OCI-LY1 (cell line): ENCODE data around the gene SIM2.

Source experiments
- H2AFZ ChIP-seq: fragments of 200-600 bp; sonication (generic), shearing (Covaris generic); 2 replicates; pipeline ENCODE4 v1.6.0; 2014; ENCODE audit warnings: antibody characterized with exemption, mild to moderate bottlenecking, low read length
- H3F3A ChIP-seq: fragments of 200-600 bp; sonication (generic), shearing (Covaris generic); 2 replicates; pipeline ENCODE4 v1.6.0; 2014; ENCODE audit warnings: mild to moderate bottlenecking, antibody characterized with exemption, low read length, moderate library complexity; ENCODE audit not compliant: insufficient read depth
- H3K27ac ChIP-seq: fragments of 200-600 bp; sonication (generic); 2 replicates; pipeline ENCODE4 v1.5.1; 2014; ENCODE audit warnings: low read length, mixed run types, mild to moderate bottlenecking, low read depth; ENCODE audit not compliant: poor library complexity, severe bottlenecking
- H3K27me3 ChIP-seq: fragments of 200-600 bp; sonication (generic); 2 replicates; pipeline ENCODE4 v1.6.0; 2014; ENCODE audit warnings: antibody characterized with exemption, mild to moderate bottlenecking, low read length, moderate library complexity; ENCODE audit not compliant: insufficient read depth
- H3K36me3 ChIP-seq: fragments of 200-600 bp; sonication (generic); 2 replicates; pipeline ENCODE4 v1.6.1; 2014; ENCODE audit warnings: mild to moderate bottlenecking, antibody characterized with exemption, low read length, moderate library complexity, mixed read lengths; ENCODE audit not compliant: insufficient read depth
- H3K4me1 ChIP-seq: fragments of 200-600 bp; sonication (generic); 2 replicates; pipeline ENCODE4 v1.5.1; 2014; ENCODE audit warnings: mild to moderate bottlenecking, low read length, moderate library complexity; ENCODE audit not compliant: insufficient read depth, severe bottlenecking
- H3K4me2 ChIP-seq: fragments of 200-600 bp; sonication (generic), shearing (Covaris generic); 2 replicates; pipeline ENCODE4 v1.6.1; 2014; ENCODE audit warnings: low read length
- H3K4me3 ChIP-seq: fragments of 200-600 bp; sonication (generic); 2 replicates; pipeline ENCODE4 v1.5.1; 2014; ENCODE audit warnings: low read length, low read depth, mild to moderate bottlenecking, mixed read lengths; ENCODE audit not compliant: poor library complexity, severe bottlenecking
- H3K79me2 ChIP-seq: fragments of 200-600 bp; shearing (Covaris generic); 2 replicates; pipeline ENCODE4 v1.6.1; 2016; ENCODE audit warnings: mixed run types, low read length, mixed read lengths; ENCODE audit not compliant: insufficient read depth
- H3K9ac ChIP-seq: fragments of 200-600 bp; sonication (generic), shearing (Covaris generic); 2 replicates; pipeline ENCODE4 v1.6.1; 2014; ENCODE audit warnings: mild to moderate bottlenecking, low read length, mixed read lengths
- H3K9me2 ChIP-seq: fragments of 200-600 bp; sonication (generic), shearing (Covaris generic); 2 replicates; pipeline ENCODE4 v1.6.1; 2014; ENCODE audit warnings: low read depth, mild to moderate bottlenecking, low read length, mixed read lengths
- H3K9me3 ChIP-seq: fragments of 200-600 bp; shearing (Covaris generic); 2 replicates; pipeline ENCODE4 v1.6.1; 2014; ENCODE audit warnings: low read length, mixed read lengths
- H4K20me1 ChIP-seq: fragments of 200-600 bp; sonication (generic), shearing (Covaris generic); 2 replicates; pipeline ENCODE4 v1.6.0; 2016; ENCODE audit warnings: mild to moderate bottlenecking, low read length; ENCODE audit not compliant: insufficient read depth
- CTCF ChIP-seq: fragments of 200-600 bp; sonication (generic), shearing (Covaris generic); IDR thresholded peaks from 2 replicates; pipeline ENCODE4 v1.5.1; 2017; ENCODE audit warnings: mild to moderate bottlenecking, antibody characterized with exemption, low read length, moderate library complexity, mixed read lengths
- EZH2 ChIP-seq: fragments of 200-600 bp; sonication (generic), shearing (Covaris generic); IDR thresholded peaks from 2 replicates; pipeline ENCODE4 v1.8.0; 2017; ENCODE audit warnings: borderline replicate concordance, mixed run types, mild to moderate bottlenecking, antibody characterized with exemption, low read length, moderate library complexity, mixed read lengths

Gene SIM2

DNA sequence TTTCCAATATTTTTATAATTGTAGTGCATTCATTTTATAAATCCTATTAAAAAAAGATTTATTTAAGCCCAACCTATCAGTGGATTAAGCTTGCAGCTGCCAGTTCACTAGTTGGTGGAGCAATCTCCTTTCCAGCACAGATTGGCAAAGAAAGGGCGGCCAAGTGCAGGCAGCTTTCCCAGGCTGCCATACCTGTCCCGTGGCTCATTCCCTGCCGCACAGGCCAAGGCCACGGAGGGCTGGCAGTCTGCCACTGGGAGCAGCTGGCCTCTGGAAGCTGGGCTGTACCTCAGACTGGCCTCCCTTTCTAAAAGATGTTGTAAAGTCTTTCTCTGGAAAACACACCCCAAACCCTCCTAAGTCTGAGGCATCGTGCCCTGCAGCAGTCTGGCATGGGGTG is 74.2 kb downstream of the SIM2 start:
- Histone ChIP-seq H3K9ac (no peak overlapping the region), H3K79me2 (no peaks in the 10 kb centered on the region), H3K4me2 (no peak overlapping the region), H3K36me3 (no peaks in the 10 kb centered on the region), H3K4me1 (no peaks in the 10 kb centered on the region), H3K4me3 (no peak overlapping the region), H3K27me3 (no peaks in the 10 kb centered on the region), H3K9me3 (no peaks in the 10 kb centered on the region), H2AFZ (no peak overlapping the region), H3K9me2 (no peaks in the 10 kb centered on the region), H3K27ac (no peak overlapping the region), H4K20me1 (no peaks in the 10 kb centered on the region), H3F3A (no peaks in the 10 kb centered on the region)
- TF ChIP-seq CTCF (no peak), EZH2 (no peak)

DNA sequence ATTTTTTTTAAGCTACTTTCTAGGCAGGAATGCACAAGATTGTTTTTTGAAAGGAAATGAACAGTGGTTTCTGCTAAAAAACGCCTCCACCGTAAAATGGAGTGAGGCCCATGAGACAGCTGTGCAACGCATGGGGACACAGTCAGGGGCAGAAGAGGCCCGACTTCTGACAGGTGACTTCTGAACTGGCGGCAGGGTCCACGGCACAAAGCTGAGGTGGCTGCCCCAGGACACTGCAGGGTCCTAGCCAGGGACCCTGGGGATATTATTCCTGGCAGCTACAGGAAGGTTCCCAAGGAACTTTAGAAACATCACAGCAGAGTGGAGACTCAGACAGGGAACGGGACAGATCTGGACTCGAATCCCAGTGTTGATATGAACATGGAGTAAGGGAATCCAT is 75.1 kb downstream of the SIM2 start:
- no peaks in the 10 kb centered on the region for H3K27me3 ChIP-seq
- H2AFZ ChIP-seq, result no peak overlapping the region
- no peak overlapping the region for H3K4me2 ChIP-seq
- TF ChIP-seq CTCF (no peak), EZH2 (no peak)
- no peak overlapping the region for H3K27ac ChIP-seq
- H3K9ac ChIP-seq, result no peak overlapping the region
- H3K9me3 ChIP-seq, result no peaks in the 10 kb centered on the region
- H3K4me3 ChIP-seq, result no peak overlapping the region
- H3K79me2 ChIP-seq, result no peaks in the 10 kb centered on the region
- no peaks in the 10 kb centered on the region for H3K4me1 ChIP-seq
- H4K20me1 ChIP-seq, result no peaks in the 10 kb centered on the region
- no peaks in the 10 kb centered on the region for H3F3A ChIP-seq
- no peaks in the 10 kb centered on the region for H3K9me2 ChIP-seq
- H3K36me3 ChIP-seq, result no peaks in the 10 kb centered on the region

GRCh38 chr21:36776981-36777617 is 78.2 kb downstream of the SIM2 start:
- Histone ChIP-seq H3K4me2 (no peak overlapping the region), H3K9me2 (no peaks in the 10 kb centered on the region), H3K27ac (no peak overlapping the region), H3F3A (no peaks in the 10 kb centered on the region), H3K36me3 (no peaks in the 10 kb centered on the region), H3K9ac (no peak overlapping the region), H3K9me3 (no peaks in the 10 kb centered on the region), H2AFZ (no peak overlapping the region), H3K27me3 (no peaks in the 10 kb centered on the region), H3K4me1 (no peaks in the 10 kb centered on the region), H3K79me2 (no peaks in the 10 kb centered on the region), H4K20me1 (no peaks in the 10 kb centered on the region), H3K4me3 (no peak overlapping the region)
- TF ChIP-seq EZH2, result no peak

GRCh38 chr21:36780861-36781260 is 81.9 kb downstream of the SIM2 start:
- no peak overlapping the region for H3K4me2 ChIP-seq
- TF ChIP-seq EZH2 (no peak), CTCF (no peak)
- no peaks in the 10 kb centered on the region for H3K27me3 ChIP-seq
- no peak overlapping the region for H3K27ac ChIP-seq
- no peak overlapping the region for H3K9ac ChIP-seq
- H2AFZ ChIP-seq, result no peak overlapping the region
- H3K4me1 ChIP-seq, result no peaks in the 10 kb centered on the region
- no peaks in the 10 kb centered on the region for H3K9me3 ChIP-seq
- H3K79me2 ChIP-seq, result no peaks in the 10 kb centered on the region
- H4K20me1 ChIP-seq, result no peaks in the 10 kb centered on the region
- no peak overlapping the region for H3K4me3 ChIP-seq
- no peaks in the 10 kb centered on the region for H3F3A ChIP-seq
- no peaks in the 10 kb centered on the region for H3K9me2 ChIP-seq
- no peaks in the 10 kb centered on the region for H3K36me3 ChIP-seq
